ENCODE data around the gene INTS6L. TPM values are rescaled to one million over a fixed set of nuclear protein-coding genes. Genes with fewer than 3 reads are reported as not detected.

INTS6L gene
- total RNA-seq (2022; extraction: Qiagen RNA extraction; ENCODE audit: low read depth): 0.08 to 0.31 TPM (median 0.14 TPM) in 5 replicates

GRCh38 chrX:135520553-135521404 lies at the start of gene INTS6L:
Gene INTS6L (plus strand): TSS chrX:135520660. CDS start chrX:135520993, 333 bp downstream.

Other genes with a start within 250 kb of the INTS6L start
- not detected in 5 replicates for gene ETDC, start 211.2 kb upstream of the INTS6L start, total RNA-seq (2022; extraction: Qiagen RNA extraction; ENCODE audit: low read depth)
- 2.5 to 3.2 TPM (median 3.1 TPM) in 5 replicates for gene ZNF75D, start 176.6 kb upstream of the INTS6L start, total RNA-seq (2022; extraction: Qiagen RNA extraction; ENCODE audit: low read depth)
- gene ZNF449, start 175.9 kb upstream of the INTS6L start, total RNA-seq (2022; extraction: Qiagen RNA extraction; ENCODE audit: low read depth): 2.8 to 4.7 TPM (median 4.0 TPM) in 5 replicates
- 0.10 to 0.21 TPM (median 0.15 TPM) in 5 replicates for gene SMIM10L2A, start 98.7 kb upstream of the INTS6L start, total RNA-seq (2022; extraction: Qiagen RNA extraction; ENCODE audit: low read depth)
- not detected in 5 replicates for gene CT45A1, start 193.0 kb downstream of the INTS6L start, total RNA-seq (2022; extraction: Qiagen RNA extraction; ENCODE audit: low read depth)
- gene CT45A3, start 247.5 kb downstream of the INTS6L start, total RNA-seq (2022; extraction: Qiagen RNA extraction; ENCODE audit: low read depth): 0.23 to 0.31 TPM (median 0.27 TPM) in 3 of 5 replicates, not detected in the others